BJ (cell line): ENCODE results near the gene ATP11A. TPM values are rescaled to one million over a fixed set of nuclear protein-coding genes. Genes with fewer than 3 reads are reported as not detected.

Source experiments
- CTCF ChIA-PET: fragments of 350-600 bp; formaldehyde crosslinking; extraction: SDS; loops from one replicate; lab custom pipeline; 2021; ENCODE audit warnings: antibody characterized with exemption, inconsistent platforms; lab: Yijun Ruan, JAX
- POLR2A ChIA-PET: fragments of 300-600 bp; sonication (Branson Sonifier 250); formaldehyde crosslinking; extraction: SDS; loops from one replicate; lab custom pipeline; 2021; ENCODE audit warnings: antibody characterized with exemption; lab: Charles Lee
- DNase-seq: peaks from one replicate; pipeline ENCODE4 v3.0.0-alpha.2; 2011; ENCODE audit warnings: low read depth
- H3K27me3 ChIP-seq: 2 replicates; pipeline ENCODE4 v1.6.0; 2011; ENCODE audit warnings: low read length; ENCODE audit not compliant: control insufficient read depth, insufficient read depth
- H3K36me3 ChIP-seq: 2 replicates; pipeline ENCODE4 v1.5.1; 2011; ENCODE audit warnings: low read length; ENCODE audit not compliant: control insufficient read depth, insufficient read depth
- H3K4me3 ChIP-seq: 2 replicates; pipeline ENCODE4 v1.5.1; 2011; ENCODE audit warnings: low read depth, mild to moderate bottlenecking, control low read depth, low read length
- CTCF ChIP-seq: IDR thresholded peaks from 2 replicates; pipeline ENCODE4 v1.5.1; 2011; ENCODE audit warnings: low read depth, mild to moderate bottlenecking, control low read depth, inconsistent platforms, low read length, moderate library complexity; ENCODE audit not compliant: insufficient read depth
- polyA plus RNA-seq: library from polyadenylated mRNA; depleted of rRNA; stranded (reverse); fragments of >200 nt; gene quantifications from 2 replicates; pipeline ENCODE4 v1.2.3, GENCODE V29; 2011

ATP11A gene
- polyA plus RNA-seq, 1 experiment: 1.9 TPM

- Histone ChIP-seq H3K4me3 (no peak overlapping the region), H3K36me3 (peaks cover 2% of the 10 kb centered on the region), H3K27me3 (no peaks in the 10 kb centered on the region)
- TF ChIP-seq CTCF: no peak
- no peak for DNase-seq
- ChIA-PET POLR2A (no interaction called here), CTCF (no interaction called here)
Measured at GRCh38 chr13:112849500-112849899, 159.7 kb downstream of the ATP11A start.

- Histone ChIP-seq H3K36me3 (peaks cover 2% of the 10 kb centered on the region), H3K27me3 (no peaks in the 10 kb centered on the region), H3K4me3 (no peak overlapping the region)
- no peak for TF ChIP-seq CTCF
- no peak for DNase-seq
- POLR2A ChIA-PET: no interaction called here
- CTCF ChIA-PET: no interaction called here
Measured at GRCh38 chr13:112850273-112850672, 160.4 kb downstream of the ATP11A start.

GRCh38 chr13:112851107-112852038 is 161.5 kb downstream of the ATP11A start:
- ChIA-PET POLR2A (no interaction called here), CTCF (interaction anchor here (1.0 to 1.4 kb wide), 2 partner anchors 22 to 24 kb away, joined by 3 read pairs; no protein-coding TSS in a partner anchor)
- Histone ChIP-seq H3K4me3 (no peak overlapping the region), H3K27me3 (no peaks in the 10 kb centered on the region), H3K36me3 (peaks cover 2% of the 10 kb centered on the region)
- TF ChIP-seq CTCF: no peak
- no peak for DNase-seq

- DNase-seq: no peak
Measured at GRCh38 chr13:112852392-112852791, 162.6 kb downstream of the ATP11A start.

More at GRCh38 chr13:112852392-112852791, 162.6 kb downstream of the ATP11A start:
- TF ChIP-seq CTCF: no peak
- Histone ChIP-seq H3K4me3 (no peak overlapping the region), H3K27me3 (no peaks in the 10 kb centered on the region), H3K36me3 (peaks cover 2% of the 10 kb centered on the region)
- ChIA-PET POLR2A (no interaction called here), CTCF (interaction anchor here (1.0 kb wide), 1 partner anchor 21 kb away, joined by 3 read pairs; no protein-coding TSS in a partner anchor)
